ENCODE measurements around the gene BTBD9.

GRCh38 chr6:38378801-38379200, 260.9 kb downstream of the BTBD9 start:
- TF ChIP-seq EZH2 (IDR thresholded peaks at IDR 0.05; ENCODE audit: borderline replicate concordance, insufficient read depth, low read depth, low read length, poor library complexity, severe bottlenecking) = no peak
- no peak for TF ChIP-seq CTCF (IDR thresholded peaks at IDR 0.05)

Measured in B cell (primary cell).